GF-D8 (cell line): Measurements from ENCODE around the gene GHDC.
"Not testable (repeated sequence)": the region's sequence is repeated elsewhere in the genome, so short reads cannot be mapped to it uniquely, and the experiment has no call there.

Source experiments
- DNase-seq: peaks from one replicate; lab custom pipeline; 2025; lab: John Stamatoyannopoulos, UW

The GHDC gene

GRCh38 chr17:42155614-42156045 is 38.7 kb downstream of the GHDC start:
- no peak for DNase-seq

GRCh38 chr17:42153919-42154742 is 40.2 kb downstream of the GHDC start:
- peak; percentile 31 for DNase-seq

GRCh38 chr17:42146911-42147607 is 47.2 kb downstream of the GHDC start:
- DNase-seq: no peak

GRCh38 chr17:42143138-42143537 is 51.2 kb downstream of the GHDC start:
- not testable (repeated sequence) for DNase-seq

- DNase-seq: no peak
Observed at GRCh38 chr17:42142371-42142896, 51.9 kb downstream of the GHDC start.

GRCh38 chr17:42141382-42141781 is 52.9 kb downstream of the GHDC start:
- no peak for DNase-seq

- DNase-seq: not testable (repeated sequence)
Observed at GRCh38 chr17:42140690-42141089, 53.6 kb downstream of the GHDC start.
